ENCODE data around the gene ZNF697. TPM values are rescaled to one million over a fixed set of nuclear protein-coding genes. Genes with fewer than 3 reads are reported as not detected.
A peak's percentile ranks its signal among the peaks of the same experiment; 100 is the strongest.

The ZNF697 gene
- total RNA-seq, 1 donor: 14.2 TPM

GRCh38 chr1:119664067-119664466 lies 16.0 kb upstream of the ZNF697 start:
- DNase-seq (ENCODE audit: low read depth): no peak
- TF ChIP-seq CTCF (IDR thresholded peaks at IDR 0.05; ENCODE audit: insufficient read depth, low read depth, low read length): no peak
- H3K4me3 ChIP-seq (ENCODE audit: low read depth, low read length): no peak overlapping the region

GRCh38 chr1:119662034-119662437 lies 14.0 kb upstream of the ZNF697 start:
- no peak for DNase-seq (ENCODE audit: low read depth)
- TF ChIP-seq CTCF (IDR thresholded peaks at IDR 0.05; ENCODE audit: insufficient read depth, low read depth, low read length): no peak
- H3K4me3 ChIP-seq (ENCODE audit: low read depth, low read length): no peak overlapping the region

- no peak for TF ChIP-seq CTCF (IDR thresholded peaks at IDR 0.05; ENCODE audit: insufficient read depth, low read depth, low read length)
- DNase-seq (ENCODE audit: low read depth): no peak
- H3K4me3 ChIP-seq (ENCODE audit: low read depth, low read length): no peak overlapping the region
These were observed 12.4 kb upstream of the ZNF697 start for GRCh38 chr1:119660253-119661083.

GRCh38 chr1:119659628-119660027 lies 11.6 kb upstream of the ZNF697 start:
- H3K4me3 ChIP-seq (ENCODE audit: low read depth, low read length): no peak overlapping the region
- DNase-seq (ENCODE audit: low read depth): peak; percentile 65
- TF ChIP-seq CTCF (IDR thresholded peaks at IDR 0.05; ENCODE audit: insufficient read depth, low read depth, low read length): no peak

DNA sequence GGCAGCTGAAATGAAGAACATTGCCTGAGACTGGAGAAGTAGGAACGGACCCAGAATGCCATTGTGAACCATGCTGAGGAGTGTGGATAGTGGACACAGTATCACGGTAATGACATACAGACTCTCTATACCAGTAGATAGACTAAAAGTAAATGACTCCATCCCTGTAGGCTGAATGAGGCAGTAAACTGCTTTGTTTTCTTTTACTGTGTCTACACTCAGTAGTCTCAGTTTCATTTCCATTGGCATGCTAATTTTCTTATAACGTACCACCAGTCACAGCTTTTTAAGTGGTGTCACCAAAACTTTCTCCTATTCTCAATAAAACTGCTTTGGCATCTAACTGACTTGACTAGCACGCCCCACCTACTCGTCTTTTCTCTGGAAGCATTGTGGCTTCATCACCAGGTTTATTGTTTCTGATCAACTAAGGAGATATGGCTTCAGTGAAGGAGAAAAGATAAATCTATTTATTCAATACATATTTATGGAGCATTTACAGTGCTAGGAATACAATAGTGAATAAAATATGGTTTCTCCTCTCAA lies 8.4 kb upstream of the ZNF697 start:
- no peak for TF ChIP-seq CTCF (IDR thresholded peaks at IDR 0.05; ENCODE audit: insufficient read depth, low read depth, low read length)
- H3K4me3 ChIP-seq (ENCODE audit: low read depth, low read length): no peak overlapping the region
- DNase-seq (ENCODE audit: low read depth): no peak

DNA sequence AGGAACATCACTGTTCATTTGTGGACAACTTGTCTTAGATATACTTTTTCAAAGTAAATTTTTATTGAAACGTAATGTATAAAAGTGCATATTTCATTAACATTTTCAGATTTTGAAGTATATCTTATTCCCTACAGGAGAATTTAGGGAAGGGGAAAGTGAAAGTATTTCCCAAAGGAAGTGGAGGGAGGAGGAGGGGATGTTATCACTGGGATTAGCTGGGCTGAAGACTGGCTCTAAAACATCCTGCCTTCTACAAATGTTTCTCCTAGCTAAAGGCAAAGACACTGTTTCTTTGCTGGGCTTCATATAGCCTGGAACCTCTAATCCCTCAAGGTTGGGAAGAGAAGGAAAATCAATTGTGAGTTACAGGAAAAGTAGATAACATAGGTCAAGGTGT lies 7.1 kb upstream of the ZNF697 start:
- TF ChIP-seq CTCF (IDR thresholded peaks at IDR 0.05; ENCODE audit: insufficient read depth, low read depth, low read length): no peak

More for the DNA sequence above, 7.1 kb upstream of the ZNF697 start:
- peak; percentile 74 for DNase-seq (ENCODE audit: low read depth)
- H3K4me3 ChIP-seq (ENCODE audit: low read depth, low read length): no peak overlapping the region

Data from fibroblast of villous mesenchyme (primary cell).